AML-193 (cell line): ENCODE measurements around the gene CDH24.

ENCODE experiments used
- DNase-seq, 2 experiments: peaks; one replicate each; lab custom pipeline; 2025; lab: John Stamatoyannopoulos, UW

CDH24 gene

GRCh38 chr14:23089498-23090253 lies 32.4 kb upstream of the CDH24 start:
- DNase-seq = no peak

- DNase-seq = no peak
Observed at GRCh38 chr14:23086565-23086964, 29.2 kb upstream of the CDH24 start.

DNA sequence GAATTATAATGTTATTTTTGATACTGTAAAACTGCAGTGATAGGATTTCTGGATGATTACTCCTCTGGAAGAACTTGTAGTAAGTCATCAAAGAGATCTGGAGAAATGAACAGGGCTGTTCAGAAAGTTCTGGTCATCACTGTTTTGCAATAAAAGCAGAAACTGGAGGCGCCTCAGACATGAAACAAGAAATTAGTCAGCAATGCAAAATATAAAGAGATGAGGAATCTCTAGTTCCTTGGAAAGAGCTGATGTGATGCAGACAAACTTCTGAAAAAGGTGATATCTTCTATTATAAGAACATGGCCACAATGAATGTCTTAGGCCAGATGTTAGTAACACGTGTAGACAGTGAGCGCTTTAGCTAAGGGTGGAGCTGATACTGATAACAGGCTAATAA lies 28.1 kb upstream of the CDH24 start:
- no peak for DNase-seq

DNA sequence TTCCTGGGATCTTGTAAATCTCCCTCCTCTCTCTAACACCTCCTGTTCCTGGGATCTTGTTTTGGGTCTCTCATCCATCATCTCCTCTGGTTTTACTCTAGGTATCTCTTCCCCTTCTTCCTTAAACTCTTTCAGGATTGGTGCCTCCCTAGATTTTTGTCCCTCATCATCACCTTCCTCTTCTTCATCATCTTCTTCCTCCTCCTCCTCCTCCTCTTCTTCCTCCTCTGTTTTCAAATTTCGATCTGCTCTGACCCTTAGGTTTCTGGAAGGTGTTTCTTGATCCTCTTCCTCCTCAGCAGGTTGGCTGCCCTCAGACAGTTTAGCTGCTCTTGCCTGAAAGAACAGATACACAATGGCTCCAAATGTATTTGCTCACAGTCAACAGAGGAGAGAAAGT lies 23.2 kb upstream of the CDH24 start:
- DNase-seq = no peak

DNA sequence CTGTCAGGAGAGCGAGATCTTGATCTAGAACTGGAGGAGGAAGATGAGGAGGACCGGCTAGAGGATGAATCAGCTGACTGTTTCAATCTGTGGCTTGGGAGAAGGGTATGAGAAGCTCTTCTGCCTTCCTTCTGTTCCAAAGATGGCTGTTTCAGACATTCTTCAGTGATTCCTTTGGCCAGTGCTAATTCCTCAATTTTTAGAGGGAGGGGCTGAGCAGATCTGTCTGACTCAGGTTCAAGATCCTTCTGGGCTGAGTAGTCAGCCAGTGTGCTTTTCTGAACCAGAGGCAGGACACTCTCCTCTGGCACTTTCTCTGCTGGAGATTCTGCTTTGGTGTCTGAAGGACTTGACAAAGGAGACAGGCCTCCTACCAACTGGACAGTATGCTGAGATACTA lies 22.4 kb upstream of the CDH24 start:
- DNase-seq = no peak

DNA sequence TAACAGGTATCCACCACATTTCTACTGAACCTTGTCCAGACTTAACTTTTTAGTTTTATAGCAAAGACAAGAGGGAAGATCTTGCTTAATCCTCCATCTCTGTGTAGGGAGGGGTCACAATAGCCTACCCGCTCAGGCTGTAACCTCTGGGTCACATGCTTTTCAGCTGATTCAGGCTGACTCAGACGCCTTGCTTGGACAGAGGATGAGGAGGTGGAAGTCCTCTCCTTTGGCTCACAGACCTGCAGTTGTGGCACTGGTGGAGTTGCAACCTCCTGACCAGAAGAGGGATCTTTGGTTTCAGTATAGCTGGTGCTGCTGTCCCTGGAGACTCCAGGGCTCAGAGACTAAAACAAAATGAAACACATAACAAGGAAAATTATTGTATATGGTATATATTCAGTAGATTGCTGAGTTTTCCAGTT lies 21.4 kb upstream of the CDH24 start:
- DNase-seq = no peak

DNA sequence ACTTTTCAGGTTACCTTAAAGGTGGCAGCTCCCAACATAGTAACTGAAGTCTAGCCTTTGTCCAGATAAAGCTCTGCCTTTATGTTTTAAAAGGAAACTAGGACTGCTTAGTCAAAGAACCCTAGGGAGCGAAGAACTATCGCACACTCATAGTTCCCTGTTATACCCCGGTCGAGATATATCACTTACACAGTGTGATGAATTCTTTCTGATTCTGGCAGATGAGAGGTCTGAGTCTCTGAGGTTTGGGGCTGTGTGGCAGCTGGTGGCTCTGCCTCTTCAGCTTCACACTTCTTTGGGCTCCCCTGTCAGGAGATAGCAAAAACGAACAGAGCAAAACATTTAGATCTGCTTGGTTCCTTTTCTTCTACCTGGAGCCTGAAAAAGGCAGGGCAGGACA lies 20.6 kb upstream of the CDH24 start:
- no peak for DNase-seq

- no peak for DNase-seq
Observed at GRCh38 chr14:23076785-23077408, 19.6 kb upstream of the CDH24 start.

GRCh38 chr14:23074906-23075305 lies 17.6 kb upstream of the CDH24 start:
- no peak for DNase-seq

DNA sequence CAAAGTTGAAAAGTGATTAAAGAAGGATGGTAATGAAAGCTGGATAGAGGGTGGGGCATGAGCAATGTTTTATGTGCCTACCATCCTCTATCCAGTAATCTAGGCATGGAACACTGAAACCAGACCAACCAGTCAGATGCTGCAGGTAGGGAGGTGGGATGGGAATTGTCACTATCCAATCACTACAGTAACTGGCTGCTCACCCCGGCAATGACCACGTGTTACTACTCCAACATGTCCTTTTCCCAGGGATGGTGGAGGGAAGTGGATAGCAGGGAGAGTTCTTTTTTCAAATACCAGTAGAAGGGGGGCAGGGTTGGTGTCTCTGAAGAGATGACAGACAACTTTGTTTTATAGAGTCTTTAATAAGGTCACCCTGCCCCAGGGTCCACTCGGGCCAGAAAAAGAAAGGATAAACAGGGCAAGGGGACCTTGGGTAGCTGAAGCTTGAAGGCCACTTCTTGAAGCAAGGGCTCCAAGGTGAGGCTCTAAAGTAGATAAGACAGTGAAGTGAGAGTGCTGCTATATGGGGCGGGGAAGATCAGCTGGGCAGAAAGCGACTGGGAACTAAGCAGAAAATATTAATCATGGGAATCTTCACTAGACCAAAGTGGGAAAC lies 14.7 kb upstream of the CDH24 start:
- DNase-seq = no peak

DNA sequence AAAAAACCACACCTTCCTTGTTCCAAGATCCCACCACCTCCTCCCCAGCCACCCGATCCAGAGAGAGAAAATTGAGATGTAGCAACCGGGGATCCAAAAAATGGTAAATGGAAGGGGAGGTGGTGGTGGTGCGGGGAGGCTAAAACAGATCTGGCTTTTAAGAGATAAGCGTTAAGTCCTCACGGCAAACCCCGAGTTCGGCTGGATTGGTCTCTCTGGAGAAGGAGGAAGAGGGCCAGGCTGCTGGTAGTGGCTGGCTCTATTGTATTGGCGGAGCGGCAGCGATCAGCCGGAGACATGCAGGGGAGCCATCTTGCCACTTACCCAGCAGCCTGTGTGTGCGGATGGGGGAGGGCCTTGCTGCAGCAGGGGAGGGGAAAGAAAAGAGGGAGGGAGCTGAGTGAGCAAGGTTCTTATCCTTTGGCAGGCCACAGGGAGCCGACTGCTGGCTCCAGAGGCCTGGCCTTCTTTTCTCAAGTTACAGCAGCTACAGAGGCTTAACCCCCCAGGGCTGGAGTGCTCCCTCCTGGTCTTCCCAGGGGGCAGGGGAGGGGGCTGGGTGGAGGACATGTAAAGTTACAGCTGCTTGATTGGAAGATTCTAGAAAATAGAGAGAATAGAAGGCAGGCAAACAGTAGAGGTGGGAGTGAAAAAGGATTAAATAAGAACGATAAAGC lies 14.1 kb upstream of the CDH24 start:
- DNase-seq = no peak

DNA sequence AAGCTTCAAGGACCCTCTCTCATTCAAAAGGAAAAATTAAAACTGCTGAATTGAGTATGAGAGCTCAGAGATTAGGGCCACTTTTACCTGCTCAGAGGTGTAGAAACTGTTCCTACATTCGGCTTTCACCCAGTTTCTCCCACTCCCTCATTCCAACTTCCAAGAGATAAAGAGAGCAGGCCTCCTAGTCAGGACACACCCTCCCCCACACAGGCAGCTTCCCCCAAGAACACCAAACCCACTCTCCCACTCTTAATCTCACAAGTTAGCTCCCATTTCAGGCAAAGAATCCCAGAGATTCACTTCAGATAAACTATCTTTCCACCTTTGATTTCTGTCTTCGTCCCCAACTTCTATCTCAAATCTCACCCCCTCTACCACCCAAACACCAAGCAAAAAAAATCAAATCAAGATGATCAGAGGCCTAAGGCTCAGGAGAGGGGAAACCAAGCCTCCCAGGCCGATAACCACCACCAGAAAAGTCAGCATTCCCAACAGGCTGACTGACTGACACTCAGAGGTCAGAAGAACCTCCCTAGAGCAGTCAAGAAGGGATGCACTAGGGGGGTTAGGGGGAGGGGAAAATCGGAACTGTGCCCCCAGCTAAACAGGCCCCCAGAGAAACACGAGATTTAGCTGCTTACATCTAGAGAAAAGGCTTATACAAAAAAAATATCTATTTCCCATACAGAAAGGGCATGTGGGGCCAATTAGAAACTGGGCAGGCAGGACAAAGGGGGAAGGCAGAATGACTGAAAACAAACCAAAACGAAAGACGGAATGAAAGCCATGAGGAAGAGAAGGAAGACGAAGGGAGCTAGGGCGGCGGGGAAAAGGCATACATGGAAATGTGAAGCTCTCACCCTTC lies 13.2 kb upstream of the CDH24 start:
- no peak for DNase-seq

GRCh38 chr14:23069413-23069806 lies 12.1 kb upstream of the CDH24 start:
- no peak for DNase-seq

GRCh38 chr14:23068789-23069412 lies 11.6 kb upstream of the CDH24 start:
- DNase-seq = no peak

- DNase-seq = no peak
Observed at GRCh38 chr14:23067847-23068788, 10.8 kb upstream of the CDH24 start.

- no peak for DNase-seq
Observed at GRCh38 chr14:23066855-23067744, 9.8 kb upstream of the CDH24 start.

DNA sequence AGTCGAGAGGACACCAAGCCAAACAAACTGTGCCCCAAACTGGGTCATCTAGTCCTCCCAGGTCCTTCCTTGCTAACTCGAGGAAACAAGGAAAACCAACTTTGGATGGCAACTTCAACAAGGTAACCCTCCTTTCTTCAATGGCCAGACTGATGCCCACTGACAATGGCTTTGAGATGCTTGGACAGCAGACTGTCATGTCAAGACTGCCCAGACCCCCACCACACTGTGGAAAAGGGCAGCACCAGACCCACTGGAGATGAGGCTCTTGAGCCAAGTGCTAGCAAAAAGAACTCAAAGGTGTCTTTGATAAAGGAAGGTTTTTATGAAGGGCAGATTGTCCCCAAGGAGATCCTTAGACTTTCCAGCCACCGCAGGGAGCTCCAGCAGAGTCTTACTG lies 9.0 kb upstream of the CDH24 start:
- no peak for DNase-seq

DNA sequence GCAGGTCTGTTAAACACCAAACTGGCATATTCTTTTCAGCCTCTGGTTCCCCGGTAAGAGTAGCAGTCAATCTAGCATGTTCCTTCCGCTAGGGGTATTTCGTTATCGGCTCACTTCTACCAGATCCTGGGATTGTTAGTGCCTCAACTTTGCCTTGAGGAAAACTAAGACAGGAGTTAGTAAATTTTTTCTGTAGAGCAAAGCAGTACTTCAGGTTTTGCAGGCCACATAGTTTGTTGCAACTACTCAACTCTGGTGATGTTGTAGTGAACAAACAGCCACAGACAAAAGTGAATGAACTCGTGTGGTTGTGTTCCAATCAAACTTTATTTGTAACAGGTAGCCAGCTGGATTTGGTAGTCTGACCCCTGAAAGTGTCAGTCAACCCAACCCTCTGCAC lies 6.3 kb upstream of the CDH24 start:
- no peak for DNase-seq

DNA sequence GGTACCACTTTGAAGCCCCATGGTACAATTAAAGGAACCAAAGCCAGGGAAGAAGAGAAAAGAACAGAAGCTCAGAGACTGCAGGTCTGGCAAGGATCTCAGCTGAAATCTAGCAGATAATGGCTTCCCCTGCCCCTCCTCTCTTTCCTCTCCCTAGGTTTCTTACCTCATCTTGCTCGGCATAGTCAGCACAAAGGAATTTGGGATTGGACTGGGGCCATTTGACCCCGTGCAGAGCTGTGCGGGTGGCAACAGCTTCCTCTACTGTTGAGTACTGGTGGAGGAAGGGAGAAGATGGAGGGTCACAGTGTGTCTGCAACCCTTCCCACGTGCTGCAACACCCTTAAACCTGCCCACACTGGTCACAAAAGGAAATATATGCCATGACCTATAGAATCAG lies 4.7 kb upstream of the CDH24 start:
- no peak for DNase-seq
